ENCODE measurements around the gene WDR4. TPM values are rescaled to one million over a fixed set of nuclear protein-coding genes. Genes with fewer than 3 reads are reported as not detected.
"Not testable (repeated sequence)": the region's sequence is repeated elsewhere in the genome, so short reads cannot be mapped to it uniquely, and the experiment has no call there.

WDR4 gene
- total RNA-seq, 6 experiments from 2014 or later, result 18.5 to 27.6 (median 20.9) TPM

GRCh38 chr21:42922918-42923317, 43.6 kb upstream of the WDR4 start:
- Mint-ChIP-seq H3K4me1 (ENCODE audit: low read depth) (peaks cover 14% of the 10 kb centered on the region), H3K9me3 (no peaks in the 10 kb centered on the region), H3K36me3 (ENCODE audit: low read depth) (no peaks in the 10 kb centered on the region), H3K27me3 (ENCODE audit: insufficient read depth) (peaks cover 2% of the 10 kb centered on the region), H3K4me3 (no peak overlapping the region), H3K27ac (no peak overlapping the region)
- no peak for DNase-seq
- no peak for TF ChIP-seq CTCF (IDR thresholded peaks at IDR 0.05)

GRCh38 chr21:42921927-42922326, 42.6 kb upstream of the WDR4 start:
- H3K9me3 Mint-ChIP-seq, result no peaks in the 10 kb centered on the region
- no peak for TF ChIP-seq CTCF (IDR thresholded peaks at IDR 0.05)
- no peak overlapping the region for H3K4me3 Mint-ChIP-seq
- peaks cover 14% of the 10 kb centered on the region for H3K4me1 Mint-ChIP-seq (ENCODE audit: low read depth)
- no peak for DNase-seq
- peaks cover 2% of the 10 kb centered on the region for H3K27me3 Mint-ChIP-seq (ENCODE audit: insufficient read depth)
- H3K36me3 Mint-ChIP-seq (ENCODE audit: low read depth), result no peaks in the 10 kb centered on the region
- no peak overlapping the region for H3K27ac Mint-ChIP-seq

GRCh38 chr21:42918291-42918690, 39.0 kb upstream of the WDR4 start:
- H3K9me3 Mint-ChIP-seq, result no peaks in the 10 kb centered on the region
- H3K27ac Mint-ChIP-seq, result no peak overlapping the region
- peaks cover 17% of the 10 kb centered on the region for H3K4me1 Mint-ChIP-seq (ENCODE audit: low read depth)
- H3K36me3 Mint-ChIP-seq (ENCODE audit: low read depth), result peaks cover 7% of the 10 kb centered on the region; the same call in 1 of the 2 replicates
- no peak overlapping the region for H3K4me3 Mint-ChIP-seq
- no peak for DNase-seq
- H3K27me3 Mint-ChIP-seq (ENCODE audit: insufficient read depth), result peaks cover 2% of the 10 kb centered on the region
- TF ChIP-seq CTCF (IDR thresholded peaks at IDR 0.05), result no peak

GRCh38 chr21:42913476-42913875, 34.1 kb upstream of the WDR4 start:
- no peaks in the 10 kb centered on the region for H3K9me3 Mint-ChIP-seq
- TF ChIP-seq CTCF (IDR thresholded peaks at IDR 0.05), result no peak
- H3K4me3 Mint-ChIP-seq, result no peak overlapping the region
- DNase-seq, result no peak
- H3K36me3 Mint-ChIP-seq (ENCODE audit: low read depth), result peaks cover 22% of the 10 kb centered on the region
- no peak overlapping the region for H3K27ac Mint-ChIP-seq
- peaks cover 20% of the 10 kb centered on the region for H3K4me1 Mint-ChIP-seq (ENCODE audit: low read depth)
- peaks cover 2% of the 10 kb centered on the region for H3K27me3 Mint-ChIP-seq (ENCODE audit: insufficient read depth)

- not testable (repeated sequence) for H3K9me3 Mint-ChIP-seq; H3K27me3 Mint-ChIP-seq (ENCODE audit: insufficient read depth); H3K4me3 Mint-ChIP-seq; H3K27ac Mint-ChIP-seq; DNase-seq
- Mint-ChIP-seq H3K4me1 (ENCODE audit: low read depth) (peaks cover 20% of the 10 kb centered on the region), H3K36me3 (ENCODE audit: low read depth) (peaks cover 22% of the 10 kb centered on the region)
Observed at GRCh38 chr21:42911920-42912319, 32.6 kb upstream of the WDR4 start.

- DNase-seq; H3K4me3 Mint-ChIP-seq; H3K9me3 Mint-ChIP-seq; H3K4me1 Mint-ChIP-seq (ENCODE audit: low read depth); H3K27me3 Mint-ChIP-seq (ENCODE audit: insufficient read depth); H3K27ac Mint-ChIP-seq: not testable (repeated sequence)
- peaks cover 24% of the 10 kb centered on the region for H3K36me3 Mint-ChIP-seq (ENCODE audit: low read depth)
Observed at GRCh38 chr21:42908484-42908883, 29.1 kb upstream of the WDR4 start.

GRCh38 chr21:42906233-42906632, 26.9 kb upstream of the WDR4 start:
- Mint-ChIP-seq H3K4me1 (ENCODE audit: low read depth) (no peaks in the 10 kb centered on the region), H3K4me3 (no peak overlapping the region), H3K9me3 (no peaks in the 10 kb centered on the region), H3K27me3 (ENCODE audit: insufficient read depth) (peaks cover 2% of the 10 kb centered on the region), H3K27ac (no peak overlapping the region), H3K36me3 (ENCODE audit: low read depth) (peaks cover 24% of the 10 kb centered on the region)
- no peak for TF ChIP-seq CTCF (IDR thresholded peaks at IDR 0.05)
- DNase-seq, result no peak
